Measurements from ENCODE around the gene ROCK2. TPM values are rescaled to one million over a fixed set of nuclear protein-coding genes. Genes with fewer than 3 reads are reported as not detected.

The ROCK2 gene
- total RNA-seq, 2 donors from 2014 or later = 29.6 to 32.2 TPM

- DNase-seq (ENCODE audit: low spot score) = no peak
- no peak overlapping the region for H3K4me3 ChIP-seq
- 86% methylated on average over 4 of the region's 4 CpGs for WGBS
- no peaks in the 10 kb centered on the region for H3K36me3 ChIP-seq
- no peak overlapping the region for H3K27ac ChIP-seq
- H3K27me3 ChIP-seq (replicated peaks; ENCODE audit: insufficient read depth) = no peaks in the 10 kb centered on the region
- intact Hi-C loops (cut with DNase I) = no loop called here
- no peaks in the 10 kb centered on the region for H3K9me3 ChIP-seq
- no peak for TF ChIP-seq POLR2AphosphoS5 (IDR thresholded peaks at IDR 0.05)
- no peak for TF ChIP-seq POLR2A (IDR thresholded peaks at IDR 0.05)
- no peak for TF ChIP-seq CTCF (IDR thresholded peaks at IDR 0.05)
- H3K4me1 ChIP-seq (replicated peaks) = no peaks in the 10 kb centered on the region
Observed at GRCh38 chr2:11179899-11180298, 164.5 kb downstream of the ROCK2 start.

GRCh38 chr2:11179196-11179595 lies 165.2 kb downstream of the ROCK2 start:
- no peak for DNase-seq (ENCODE audit: low spot score)
- 76% methylated on average over 4 of the region's 4 CpGs for WGBS
- Histone ChIP-seq H3K36me3 (no peaks in the 10 kb centered on the region), H3K9me3 (no peaks in the 10 kb centered on the region), H3K4me3 (no peak overlapping the region), H3K27me3 (replicated peaks; ENCODE audit: insufficient read depth) (no peaks in the 10 kb centered on the region), H3K4me1 (replicated peaks) (no peaks in the 10 kb centered on the region), H3K27ac (no peak overlapping the region)
- TF ChIP-seq POLR2A (IDR thresholded peaks at IDR 0.05) = no peak
- TF ChIP-seq CTCF (IDR thresholded peaks at IDR 0.05) = no peak
- no peak for TF ChIP-seq POLR2AphosphoS5 (IDR thresholded peaks at IDR 0.05)
- intact Hi-C loops (cut with DNase I) = no loop called here

GRCh38 chr2:11177871-11178690 lies 166.4 kb downstream of the ROCK2 start:
- WGBS = 67% methylated on average over 5 of the region's 5 CpGs
- H3K36me3 ChIP-seq = no peaks in the 10 kb centered on the region
- no peak overlapping the region for H3K4me3 ChIP-seq
- intact Hi-C loops (cut with DNase I) = no loop called here
- no peak for DNase-seq (ENCODE audit: low spot score)
- no peak for TF ChIP-seq CTCF (IDR thresholded peaks at IDR 0.05)
- TF ChIP-seq POLR2AphosphoS5 (IDR thresholded peaks at IDR 0.05) = no peak
- no peak for TF ChIP-seq POLR2A (IDR thresholded peaks at IDR 0.05)
- no peaks in the 10 kb centered on the region for H3K9me3 ChIP-seq
- H3K27ac ChIP-seq = no peak overlapping the region
- H3K4me1 ChIP-seq (replicated peaks) = no peaks in the 10 kb centered on the region
- H3K27me3 ChIP-seq (replicated peaks; ENCODE audit: insufficient read depth) = no peaks in the 10 kb centered on the region

- intact Hi-C loops (cut with DNase I) = no loop called here
- no peak for TF ChIP-seq CTCF (IDR thresholded peaks at IDR 0.05)
- TF ChIP-seq POLR2AphosphoS5 (IDR thresholded peaks at IDR 0.05) = no peak
- TF ChIP-seq POLR2A (IDR thresholded peaks at IDR 0.05) = no peak
- Histone ChIP-seq H3K4me3 (no peak overlapping the region), H3K27ac (no peak overlapping the region), H3K4me1 (replicated peaks) (no peaks in the 10 kb centered on the region), H3K9me3 (no peaks in the 10 kb centered on the region), H3K27me3 (replicated peaks; ENCODE audit: insufficient read depth) (no peaks in the 10 kb centered on the region), H3K36me3 (no peaks in the 10 kb centered on the region)
- DNase-seq (ENCODE audit: low spot score) = no peak
- 90% methylated on average over 6 of the region's 6 CpGs for WGBS
Observed at GRCh38 chr2:11175293-11175795, 169.1 kb downstream of the ROCK2 start.

- Histone ChIP-seq H3K36me3 (no peaks in the 10 kb centered on the region), H3K27me3 (replicated peaks; ENCODE audit: insufficient read depth) (no peaks in the 10 kb centered on the region), H3K4me3 (no peak overlapping the region), H3K4me1 (replicated peaks) (no peaks in the 10 kb centered on the region), H3K9me3 (no peaks in the 10 kb centered on the region), H3K27ac (no peak overlapping the region)
- no peak for DNase-seq (ENCODE audit: low spot score)
- WGBS = 96% methylated on average over 9 of the region's 9 CpGs
- TF ChIP-seq POLR2AphosphoS5 (IDR thresholded peaks at IDR 0.05) = no peak
- TF ChIP-seq CTCF (IDR thresholded peaks at IDR 0.05) = no peak
- no peak for TF ChIP-seq POLR2A (IDR thresholded peaks at IDR 0.05)
- intact Hi-C loops (cut with DNase I) = no loop called here
Observed at GRCh38 chr2:11174222-11174621, 170.2 kb downstream of the ROCK2 start.
